Panc1 (cell line): ENCODE results near the gene ARL9. TPM values are rescaled to one million over a fixed set of nuclear protein-coding genes. Genes with fewer than 3 reads are reported as not detected.
A peak's percentile ranks its signal among the peaks of the same experiment; 100 is the strongest.

Experiments used
- ATAC-seq: fragments of 200-7000 bp; cut with Tn5 transposase; 2 replicates; pipeline ENCODE4 v1.9.1; 2020; ENCODE audit warnings: mild to moderate bottlenecking, moderate library complexity
- BruUV-seq: library from RNA; stranded (reverse); fragments of 400-500 nt; replicated peaks from 2 replicates; lab custom pipeline; 2021; lab: Mats Ljungman, UMichigan
- CTCF ChIA-PET: fragments of 300-600 bp; sonication (Branson Sonifier 250); formaldehyde crosslinking; loops from one replicate; lab custom pipeline; 2022; ENCODE audit warnings: antibody characterized with exemption; lab: Charles Lee
- POLR2A ChIA-PET: fragments of 300-600 bp; sonication (Branson Sonifier 250); formaldehyde crosslinking; loops from one replicate; lab custom pipeline; 2022; ENCODE audit warnings: antibody characterized with exemption; lab: Charles Lee
- DNase-seq: peaks from one replicate; pipeline ENCODE4 v3.0.0-alpha.2; 2010; ENCODE audit warnings: low read depth, low spot score
- H3K27ac ChIP-seq: 2 replicates; pipeline ENCODE4 v1.5.1; 2011; ENCODE audit warnings: mild to moderate bottlenecking, low read length, inconsistent platforms
- H3K27me3 ChIP-seq: fragments of 200-500 bp; sonication (Bioruptor generic); 2 replicates; pipeline ENCODE4 v1.6.0; 2014; ENCODE audit warnings: low read length, inconsistent platforms; ENCODE audit not compliant: control insufficient read depth, insufficient read depth
- H3K36me3 ChIP-seq: fragments of 200-500 bp; sonication (Bioruptor generic); 2 replicates; pipeline ENCODE4 v1.5.1; 2014; ENCODE audit warnings: inconsistent platforms, mild to moderate bottlenecking, low read length, moderate library complexity; ENCODE audit not compliant: control insufficient read depth, insufficient read depth
- H3K4me1 ChIP-seq: 2 replicates; pipeline ENCODE4 v1.5.1; 2011; ENCODE audit warnings: inconsistent platforms, mild to moderate bottlenecking, low read length, moderate library complexity; ENCODE audit not compliant: control insufficient read depth, insufficient read depth
- H3K4me3 ChIP-seq, 2 experiments: 2 replicates each; pipeline ENCODE4 v1.5.1; 2011 to 2012; ENCODE audit warnings: low read depth in 2 of 2, low read length in 2 of 2, mild to moderate bottlenecking in 2 of 2, inconsistent platforms in 1 of 2, moderate library complexity in 1 of 2
- H3K9me3 ChIP-seq: fragments of 200-500 bp; sonication (Bioruptor generic); 2 replicates; pipeline ENCODE4 v1.5.1; 2014; ENCODE audit warnings: low read depth, mild to moderate bottlenecking, inconsistent platforms, low read length, moderate library complexity; ENCODE audit not compliant: control insufficient read depth, insufficient read depth
- POLR2AphosphoS5 ChIP-seq: IDR thresholded peaks from 2 replicates; pipeline ENCODE4 v1.6.1; 2012; ENCODE audit warnings: mild to moderate bottlenecking, low read depth, low read length, moderate library complexity
- SIN3A ChIP-seq: IDR thresholded peaks from 2 replicates; pipeline ENCODE4 v1.6.1; 2012; ENCODE audit warnings: low read depth, mild to moderate bottlenecking, low read length, moderate library complexity, borderline replicate concordance; ENCODE audit not compliant: insufficient read depth
- TCF7L2 ChIP-seq: IDR thresholded peaks from 2 replicates; pipeline ENCODE4 v1.6.1; 2011; ENCODE audit warnings: mild to moderate bottlenecking, low read depth, low read length, inconsistent platforms
- in situ Hi-C: cut with HindIII; loops from 2 replicates; pipeline ENCODE4 v1.10.0; 2016; ENCODE audit warnings: low sequenced_read_pairs, low pct_unique_long_range_greater_than_20kb
- intact Hi-C: fragments of 100-400 bp; cut with micrococcal nuclease; formaldehyde crosslinking; loops from one replicate; pipeline ENCODE4 v1.10.0; 2022; ENCODE audit not compliant: unreplicated experiment
- total RNA-seq: library from RNA; stranded (reverse); gene quantifications from one replicate; pipeline ENCODE4 v1.2.1, GENCODE V29; 2021; ENCODE audit not compliant: unreplicated experiment
- TF ChIP-seq, protein P1 (sequence below): fragments of 450-650 bp; IDR thresholded peaks from 2 replicates; pipeline ENCODE4 v1.5.1; 2017; ENCODE audit warnings: mild to moderate bottlenecking
- TF ChIP-seq, protein P2 (sequence below), 2 experiments: IDR thresholded peaks; 2 replicates each; pipeline ENCODE4 v1.6.1; 2011 to 2012; ENCODE audit warnings: low read depth in 2 of 2, control low read depth in 1 of 2, low read length in 1 of 2, mild to moderate bottlenecking in 1 of 2, moderate library complexity in 1 of 2; ENCODE audit not compliant: insufficient read depth in 1 of 2

The ARL9 gene
- total RNA-seq, 1 experiment from 2014 or later, result 0.41 TPM

GRCh38 chr4:56480691-56481090, 24.9 kb upstream of the ARL9 start:
- ATAC-seq, result no peak
- no peaks in the 10 kb centered on the region for H3K9me3 ChIP-seq
- ChIA-PET CTCF (no interaction called here), POLR2A (no interaction called here)
- H3K4me1 ChIP-seq, result no peaks in the 10 kb centered on the region
- H3K27ac ChIP-seq, result no peak overlapping the region
- TF ChIP-seq, protein P1, sequence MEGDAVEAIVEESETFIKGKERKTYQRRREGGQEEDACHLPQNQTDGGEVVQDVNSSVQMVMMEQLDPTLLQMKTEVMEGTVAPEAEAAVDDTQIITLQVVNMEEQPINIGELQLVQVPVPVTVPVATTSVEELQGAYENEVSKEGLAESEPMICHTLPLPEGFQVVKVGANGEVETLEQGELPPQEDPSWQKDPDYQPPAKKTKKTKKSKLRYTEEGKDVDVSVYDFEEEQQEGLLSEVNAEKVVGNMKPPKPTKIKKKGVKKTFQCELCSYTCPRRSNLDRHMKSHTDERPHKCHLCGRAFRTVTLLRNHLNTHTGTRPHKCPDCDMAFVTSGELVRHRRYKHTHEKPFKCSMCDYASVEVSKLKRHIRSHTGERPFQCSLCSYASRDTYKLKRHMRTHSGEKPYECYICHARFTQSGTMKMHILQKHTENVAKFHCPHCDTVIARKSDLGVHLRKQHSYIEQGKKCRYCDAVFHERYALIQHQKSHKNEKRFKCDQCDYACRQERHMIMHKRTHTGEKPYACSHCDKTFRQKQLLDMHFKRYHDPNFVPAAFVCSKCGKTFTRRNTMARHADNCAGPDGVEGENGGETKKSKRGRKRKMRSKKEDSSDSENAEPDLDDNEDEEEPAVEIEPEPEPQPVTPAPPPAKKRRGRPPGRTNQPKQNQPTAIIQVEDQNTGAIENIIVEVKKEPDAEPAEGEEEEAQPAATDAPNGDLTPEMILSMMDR, result no peak
- TF ChIP-seq, protein P2, sequence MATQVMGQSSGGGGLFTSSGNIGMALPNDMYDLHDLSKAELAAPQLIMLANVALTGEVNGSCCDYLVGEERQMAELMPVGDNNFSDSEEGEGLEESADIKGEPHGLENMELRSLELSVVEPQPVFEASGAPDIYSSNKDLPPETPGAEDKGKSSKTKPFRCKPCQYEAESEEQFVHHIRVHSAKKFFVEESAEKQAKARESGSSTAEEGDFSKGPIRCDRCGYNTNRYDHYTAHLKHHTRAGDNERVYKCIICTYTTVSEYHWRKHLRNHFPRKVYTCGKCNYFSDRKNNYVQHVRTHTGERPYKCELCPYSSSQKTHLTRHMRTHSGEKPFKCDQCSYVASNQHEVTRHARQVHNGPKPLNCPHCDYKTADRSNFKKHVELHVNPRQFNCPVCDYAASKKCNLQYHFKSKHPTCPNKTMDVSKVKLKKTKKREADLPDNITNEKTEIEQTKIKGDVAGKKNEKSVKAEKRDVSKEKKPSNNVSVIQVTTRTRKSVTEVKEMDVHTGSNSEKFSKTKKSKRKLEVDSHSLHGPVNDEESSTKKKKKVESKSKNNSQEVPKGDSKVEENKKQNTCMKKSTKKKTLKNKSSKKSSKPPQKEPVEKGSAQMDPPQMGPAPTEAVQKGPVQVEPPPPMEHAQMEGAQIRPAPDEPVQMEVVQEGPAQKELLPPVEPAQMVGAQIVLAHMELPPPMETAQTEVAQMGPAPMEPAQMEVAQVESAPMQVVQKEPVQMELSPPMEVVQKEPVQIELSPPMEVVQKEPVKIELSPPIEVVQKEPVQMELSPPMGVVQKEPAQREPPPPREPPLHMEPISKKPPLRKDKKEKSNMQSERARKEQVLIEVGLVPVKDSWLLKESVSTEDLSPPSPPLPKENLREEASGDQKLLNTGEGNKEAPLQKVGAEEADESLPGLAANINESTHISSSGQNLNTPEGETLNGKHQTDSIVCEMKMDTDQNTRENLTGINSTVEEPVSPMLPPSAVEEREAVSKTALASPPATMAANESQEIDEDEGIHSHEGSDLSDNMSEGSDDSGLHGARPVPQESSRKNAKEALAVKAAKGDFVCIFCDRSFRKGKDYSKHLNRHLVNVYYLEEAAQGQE (IDR thresholded peaks at IDR 0.05; ENCODE audit: insufficient read depth in 1 of 2, low read depth in 2 of 2, low read length in 1 of 2), result no peak
- no peak for TF ChIP-seq POLR2AphosphoS5
- TF ChIP-seq SIN3A, result no peak
- H3K4me3 ChIP-seq, result no peak overlapping the region
- no peak for DNase-seq
- in situ Hi-C loops, result no loop called here
- no peaks in the 10 kb centered on the region for H3K27me3 ChIP-seq
- TSS peak; percentile 8 for BruUV-seq
- intact Hi-C loops, result no loop called here
- peaks cover 20% of the 10 kb centered on the region; the same call in 1 of the 2 replicates for H3K36me3 ChIP-seq

GRCh38 chr4:56496241-56496640, 9.3 kb upstream of the ARL9 start:
- ChIA-PET CTCF (no interaction called here), POLR2A (no interaction called here)
- Histone ChIP-seq H3K27ac (no peak overlapping the region), H3K9me3 (no peaks in the 10 kb centered on the region), H3K4me1 (no peaks in the 10 kb centered on the region), H3K4me3 (no peak overlapping the region), H3K27me3 (no peaks in the 10 kb centered on the region), H3K36me3 (peaks cover 13% of the 10 kb centered on the region)
- TF ChIP-seq TCF7L2 (no peak), POLR2AphosphoS5 (no peak), SIN3A (no peak)
- TF ChIP-seq, protein P1, result no peak
- TF ChIP-seq, protein P2 (IDR thresholded peaks at IDR 0.05; ENCODE audit: insufficient read depth in 1 of 2, low read depth in 2 of 2, low read length in 1 of 2), result no peak
- no TSS peak for BruUV-seq
- ATAC-seq (no peak), DNase-seq (no peak)
- intact Hi-C loops (no loop called here), in situ Hi-C loops (no loop called here)
